ENCODE measurements around the gene GPHN. TPM values are rescaled to one million over a fixed set of nuclear protein-coding genes. Genes with fewer than 3 reads are reported as not detected.
"Not testable (repeated sequence)": the region's sequence is repeated elsewhere in the genome, so short reads cannot be mapped to it uniquely, and the experiment has no call there.

GPHN gene
- total RNA-seq, 1 experiment from 2014 or later: 11.3 TPM

DNA sequence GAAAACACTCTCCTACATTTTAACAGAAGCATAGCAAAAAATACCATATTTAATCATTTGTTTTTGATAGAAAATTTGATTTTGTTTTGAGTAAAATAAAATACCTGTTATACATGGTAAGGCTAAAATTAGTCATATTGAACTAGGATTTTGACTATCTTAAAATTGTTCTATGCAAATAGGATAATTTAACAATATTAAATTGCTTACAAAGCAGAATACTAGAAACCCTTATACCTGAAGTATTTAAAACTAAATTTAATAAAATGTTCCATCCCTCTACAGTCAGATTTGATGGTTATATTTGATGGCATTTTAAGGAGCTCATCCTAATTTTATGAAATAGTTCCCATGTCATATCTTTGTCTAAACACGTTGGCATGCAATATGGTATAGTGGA is 323.2 kb downstream of the GPHN start:
- no peaks in the 10 kb centered on the region for H3K9me3 Mint-ChIP-seq (ENCODE audit: unreplicated experiment)
- POLR2A ChIA-PET: no interaction called here
- no peaks in the 10 kb centered on the region for H3K4me1 Mint-ChIP-seq (ENCODE audit: low read depth, unreplicated experiment)
- CTCF ChIA-PET: no interaction called here
- no peak overlapping the region for H3K27ac Mint-ChIP-seq (ENCODE audit: unreplicated experiment)
- no peaks in the 10 kb centered on the region for H3K27me3 Mint-ChIP-seq (ENCODE audit: insufficient read depth, unreplicated experiment)
- BruUV-seq (replicated peaks): no TSS peak
- no peaks in the 10 kb centered on the region for H3K27me3 ChIP-seq (replicated peaks; ENCODE audit: control insufficient read depth, insufficient read depth, low read length)
- H3K9me3 ChIP-seq: no peaks in the 10 kb centered on the region
- H3K4me1 ChIP-seq: no peaks in the 10 kb centered on the region
- H3K36me3 Mint-ChIP-seq (ENCODE audit: insufficient read depth, unreplicated experiment): no peaks in the 10 kb centered on the region
- H3K36me3 ChIP-seq (ENCODE audit: control insufficient read depth, insufficient read depth, low read length): no peaks in the 10 kb centered on the region
- TF ChIP-seq, protein P1, sequence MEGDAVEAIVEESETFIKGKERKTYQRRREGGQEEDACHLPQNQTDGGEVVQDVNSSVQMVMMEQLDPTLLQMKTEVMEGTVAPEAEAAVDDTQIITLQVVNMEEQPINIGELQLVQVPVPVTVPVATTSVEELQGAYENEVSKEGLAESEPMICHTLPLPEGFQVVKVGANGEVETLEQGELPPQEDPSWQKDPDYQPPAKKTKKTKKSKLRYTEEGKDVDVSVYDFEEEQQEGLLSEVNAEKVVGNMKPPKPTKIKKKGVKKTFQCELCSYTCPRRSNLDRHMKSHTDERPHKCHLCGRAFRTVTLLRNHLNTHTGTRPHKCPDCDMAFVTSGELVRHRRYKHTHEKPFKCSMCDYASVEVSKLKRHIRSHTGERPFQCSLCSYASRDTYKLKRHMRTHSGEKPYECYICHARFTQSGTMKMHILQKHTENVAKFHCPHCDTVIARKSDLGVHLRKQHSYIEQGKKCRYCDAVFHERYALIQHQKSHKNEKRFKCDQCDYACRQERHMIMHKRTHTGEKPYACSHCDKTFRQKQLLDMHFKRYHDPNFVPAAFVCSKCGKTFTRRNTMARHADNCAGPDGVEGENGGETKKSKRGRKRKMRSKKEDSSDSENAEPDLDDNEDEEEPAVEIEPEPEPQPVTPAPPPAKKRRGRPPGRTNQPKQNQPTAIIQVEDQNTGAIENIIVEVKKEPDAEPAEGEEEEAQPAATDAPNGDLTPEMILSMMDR (IDR thresholded peaks at IDR 0.05; ENCODE audit: insufficient read depth in 1 of 2, low read depth in 1 of 2, low read length in 1 of 2, severe bottlenecking in 1 of 2, unreplicated experiment in 1 of 2): no peak
- DNase-seq: no peak
- H3K4me3 ChIP-seq (ENCODE audit: low read depth, low read length): no peak overlapping the region
- H3K4me3 Mint-ChIP-seq (ENCODE audit: unreplicated experiment): no peak overlapping the region
- intact Hi-C loops (cut with micrococcal nuclease; ENCODE audit: unreplicated experiment): no loop called here

DNA sequence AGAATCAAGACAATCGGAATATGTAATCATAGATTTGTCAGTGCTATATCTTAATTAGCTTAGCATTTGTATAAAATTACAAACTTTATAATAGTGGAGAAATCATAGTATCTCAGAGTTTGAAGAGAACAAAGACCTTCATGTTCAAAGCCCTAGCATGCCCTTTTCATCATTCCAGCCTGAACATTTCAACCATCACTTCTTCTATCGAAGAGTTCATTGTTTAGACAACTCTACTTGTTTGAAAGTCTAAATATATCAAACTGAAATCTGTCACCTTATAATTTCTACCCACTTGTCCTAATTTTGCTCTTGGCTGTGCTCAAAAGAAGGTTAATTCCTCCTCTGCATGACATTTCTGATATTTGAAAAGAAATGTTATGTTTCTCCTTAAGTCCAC is 325.9 kb downstream of the GPHN start:
- H3K9me3 Mint-ChIP-seq (ENCODE audit: unreplicated experiment): no peaks in the 10 kb centered on the region
- ChIA-PET CTCF (no interaction called here), POLR2A (no interaction called here)
- Histone ChIP-seq H3K4me3 (ENCODE audit: low read depth, low read length) (no peak overlapping the region), H3K4me1 (no peaks in the 10 kb centered on the region), H3K36me3 (ENCODE audit: control insufficient read depth, insufficient read depth, low read length) (no peaks in the 10 kb centered on the region), H3K9me3 (no peaks in the 10 kb centered on the region), H3K27me3 (replicated peaks; ENCODE audit: control insufficient read depth, insufficient read depth, low read length) (no peaks in the 10 kb centered on the region)
- no peak overlapping the region for H3K27ac Mint-ChIP-seq (ENCODE audit: unreplicated experiment)
- BruUV-seq (replicated peaks): no TSS peak
- intact Hi-C loops (cut with micrococcal nuclease; ENCODE audit: unreplicated experiment): no loop called here
- H3K4me1 Mint-ChIP-seq (ENCODE audit: low read depth, unreplicated experiment): no peaks in the 10 kb centered on the region
- no peak overlapping the region for H3K4me3 Mint-ChIP-seq (ENCODE audit: unreplicated experiment)
- DNase-seq: no peak
- TF ChIP-seq, protein P1 (IDR thresholded peaks at IDR 0.05; ENCODE audit: insufficient read depth in 1 of 2, low read depth in 1 of 2, low read length in 1 of 2, severe bottlenecking in 1 of 2, unreplicated experiment in 1 of 2): no peak
- H3K27me3 Mint-ChIP-seq (ENCODE audit: insufficient read depth, unreplicated experiment): no peaks in the 10 kb centered on the region
- no peaks in the 10 kb centered on the region for H3K36me3 Mint-ChIP-seq (ENCODE audit: insufficient read depth, unreplicated experiment)

DNA sequence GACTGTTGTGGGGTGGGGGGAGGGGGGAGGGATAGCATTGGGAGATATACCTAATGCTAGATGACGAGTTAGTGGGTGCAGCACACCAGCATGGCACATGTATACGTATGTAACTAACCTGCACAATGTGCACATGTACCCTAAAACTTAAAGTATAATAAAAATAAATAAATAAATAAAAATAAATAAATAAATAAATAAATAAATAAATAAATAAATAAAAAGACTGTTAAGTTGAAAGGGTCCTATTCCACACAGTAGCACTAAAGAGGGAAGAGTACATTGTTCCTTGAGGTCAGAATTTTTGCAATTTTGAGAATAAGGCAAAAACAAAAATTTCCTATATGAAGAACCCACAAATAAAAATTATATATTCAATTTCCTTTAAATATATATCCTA is 329.5 kb downstream of the GPHN start:
- H3K9me3 Mint-ChIP-seq (ENCODE audit: unreplicated experiment); BruUV-seq (replicated peaks); POLR2A ChIA-PET; CTCF ChIA-PET; intact Hi-C loops (cut with micrococcal nuclease; ENCODE audit: unreplicated experiment); H3K4me3 Mint-ChIP-seq (ENCODE audit: unreplicated experiment); H3K27me3 ChIP-seq (replicated peaks; ENCODE audit: control insufficient read depth, insufficient read depth, low read length); H3K27me3 Mint-ChIP-seq (ENCODE audit: insufficient read depth, unreplicated experiment); H3K27ac Mint-ChIP-seq (ENCODE audit: unreplicated experiment); H3K4me3 ChIP-seq (ENCODE audit: low read depth, low read length); DNase-seq; H3K9me3 ChIP-seq; H3K36me3 ChIP-seq (ENCODE audit: control insufficient read depth, insufficient read depth, low read length); H3K4me1 ChIP-seq; H3K36me3 Mint-ChIP-seq (ENCODE audit: insufficient read depth, unreplicated experiment); H3K4me1 Mint-ChIP-seq (ENCODE audit: low read depth, unreplicated experiment): not testable (repeated sequence)

DNA sequence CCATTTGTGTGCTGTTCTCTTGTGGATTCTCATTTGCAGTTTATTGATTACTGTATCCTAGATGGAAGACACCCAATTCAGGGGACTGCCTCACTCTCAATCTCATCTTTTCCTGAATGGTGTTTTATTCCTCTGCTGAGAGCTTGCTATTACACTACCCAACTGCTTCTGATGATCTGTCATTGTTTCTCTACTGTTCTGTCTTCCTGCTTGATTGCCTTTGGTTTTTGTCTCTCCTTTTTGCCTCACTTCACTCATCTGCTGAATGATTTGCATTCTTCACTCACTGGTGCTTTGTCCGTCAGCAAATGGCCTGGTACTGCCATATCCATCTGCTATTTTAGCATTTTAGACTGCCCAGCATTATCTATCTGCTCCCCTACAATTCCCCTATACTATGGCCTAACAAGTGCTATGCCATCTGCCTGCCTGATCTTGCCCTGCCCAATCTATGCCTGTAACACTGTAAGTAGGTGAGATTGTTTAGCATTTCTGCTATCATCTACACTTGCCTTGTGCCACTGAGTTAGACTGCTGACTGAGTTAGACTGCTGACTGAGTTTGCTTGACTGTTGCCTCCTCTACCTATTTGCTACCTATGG is 335.1 kb downstream of the GPHN start:
- no peaks in the 10 kb centered on the region for H3K27me3 ChIP-seq (replicated peaks; ENCODE audit: control insufficient read depth, insufficient read depth, low read length)
- DNase-seq: no peak
- H3K4me1 ChIP-seq: no peaks in the 10 kb centered on the region
- ChIA-PET CTCF (no interaction called here), POLR2A (no interaction called here)
- H3K27ac Mint-ChIP-seq (ENCODE audit: unreplicated experiment): no peak overlapping the region
- H3K4me3 ChIP-seq (ENCODE audit: low read depth, low read length): no peak overlapping the region
- H3K4me1 Mint-ChIP-seq (ENCODE audit: low read depth, unreplicated experiment): no peaks in the 10 kb centered on the region
- intact Hi-C loops (cut with micrococcal nuclease; ENCODE audit: unreplicated experiment): no loop called here
- H3K36me3 ChIP-seq (ENCODE audit: control insufficient read depth, insufficient read depth, low read length): no peaks in the 10 kb centered on the region
- no peaks in the 10 kb centered on the region for H3K9me3 Mint-ChIP-seq (ENCODE audit: unreplicated experiment)
- no peaks in the 10 kb centered on the region for H3K9me3 ChIP-seq
- BruUV-seq (replicated peaks): no TSS peak
- no peaks in the 10 kb centered on the region for H3K27me3 Mint-ChIP-seq (ENCODE audit: insufficient read depth, unreplicated experiment)
- TF ChIP-seq, protein P1 (IDR thresholded peaks at IDR 0.05; ENCODE audit: insufficient read depth in 1 of 2, low read depth in 1 of 2, low read length in 1 of 2, severe bottlenecking in 1 of 2, unreplicated experiment in 1 of 2): no peak
- H3K36me3 Mint-ChIP-seq (ENCODE audit: insufficient read depth, unreplicated experiment): no peaks in the 10 kb centered on the region
- no peak overlapping the region for H3K4me3 Mint-ChIP-seq (ENCODE audit: unreplicated experiment)
